PC-3 (cell line): ENCODE data around the gene CDH13. TPM values are rescaled to one million over a fixed set of nuclear protein-coding genes. Genes with fewer than 3 reads are reported as not detected.

ENCODE experiments used
- ATAC-seq: fragments of 200-7000 bp; cut with Tn5 transposase; 2 replicates; pipeline ENCODE4 v1.9.1; 2020; ENCODE audit warnings: mild to moderate bottlenecking, moderate library complexity
- BruUV-seq: library from RNA; stranded (reverse); fragments of 400-500 nt; replicated peaks from 2 replicates; lab custom pipeline; 2021; lab: Mats Ljungman, UMichigan
- CTCF ChIA-PET: fragments of 300-600 bp; sonication (Branson Sonifier 250); formaldehyde crosslinking; loops from one replicate; lab custom pipeline; 2022; ENCODE audit warnings: antibody characterized with exemption; lab: Charles Lee
- POLR2A ChIA-PET: fragments of 300-600 bp; sonication (Branson Sonifier 250); formaldehyde crosslinking; loops from one replicate; lab custom pipeline; 2022; ENCODE audit warnings: antibody characterized with exemption; ENCODE audit not compliant: unreplicated experiment; lab: Charles Lee
- DNase-seq: peaks from one replicate; pipeline ENCODE4 v3.0.0-alpha.2; 2015
- H2AFZ ChIP-seq: fragments of 300-600 bp; sonication (generic); 2 replicates; pipeline ENCODE4 v1.6.0; 2016; ENCODE audit warnings: antibody characterized with exemption, low read length
- H3F3A ChIP-seq: fragments of 300-600 bp; sonication (generic); one replicate; pipeline ENCODE4 v1.6.0; 2017; ENCODE audit warnings: antibody characterized with exemption, low read length, control low read depth, mild to moderate bottlenecking; ENCODE audit not compliant: unreplicated experiment
- H3K27ac ChIP-seq: fragments of 300-600 bp; sonication (generic); 2 replicates; pipeline ENCODE4 v1.5.1; 2016; ENCODE audit warnings: mild to moderate bottlenecking, low read length
- H3K27me3 ChIP-seq: fragments of 300-600 bp; sonication (generic); 2 replicates; pipeline ENCODE4 v1.6.1; 2016; ENCODE audit warnings: low read length, mixed read lengths
- H3K36me3 ChIP-seq: fragments of 300-600 bp; sonication (generic); 2 replicates; pipeline ENCODE4 v1.6.1; 2016; ENCODE audit warnings: low read depth, mixed run types, low read length, mixed read lengths
- H3K4me1 ChIP-seq: fragments of 300-600 bp; sonication (generic); 2 replicates; pipeline ENCODE4 v1.5.1; 2016; ENCODE audit warnings: low read length; ENCODE audit not compliant: insufficient read depth
- H3K4me2 ChIP-seq: fragments of 300-600 bp; sonication (generic); 2 replicates; pipeline ENCODE4 v1.6.0; 2016; ENCODE audit warnings: low read length
- H3K4me3 ChIP-seq: fragments of 300-600 bp; sonication (generic); 2 replicates; pipeline ENCODE4 v1.5.1; 2016; ENCODE audit warnings: mild to moderate bottlenecking, low read length, mixed read lengths
- H3K79me2 ChIP-seq: fragments of 300-600 bp; sonication (generic); 2 replicates; pipeline ENCODE4 v1.6.1; 2017; ENCODE audit warnings: low read length, mixed read lengths
- H3K9ac ChIP-seq: fragments of 300-600 bp; sonication (generic); 2 replicates; pipeline ENCODE4 v1.6.0; 2016; ENCODE audit warnings: mild to moderate bottlenecking, low read length
- H3K9me2 ChIP-seq: fragments of 300-600 bp; sonication (generic); replicated peaks from 2 replicates; pipeline ENCODE4 v1.6.1; 2016; ENCODE audit warnings: mixed run types, low read length, mixed read lengths
- H3K9me3 ChIP-seq: fragments of 300-600 bp; sonication (generic); 2 replicates; pipeline ENCODE4 v1.6.1; 2016; ENCODE audit warnings: low read length, mixed read lengths
- H4K20me1 ChIP-seq: fragments of 300-600 bp; sonication (generic); 2 replicates; pipeline ENCODE4 v1.6.1; 2016; ENCODE audit warnings: low read length, mixed read lengths
- CTCF ChIP-seq: fragments of 300-600 bp; sonication (generic); conservative IDR thresholded peaks from 2 replicates; pipeline ENCODE4 v1.5.1; 2017; ENCODE audit warnings: antibody characterized with exemption, low read depth, mild to moderate bottlenecking, low read length
- EZH2 ChIP-seq: fragments of 300-600 bp; sonication (generic); IDR thresholded peaks from one replicate; pipeline ENCODE4 v1.6.1; 2017; ENCODE audit warnings: antibody characterized with exemption, mild to moderate bottlenecking, low read length; ENCODE audit not compliant: unreplicated experiment
- EZH2phosphoT487 ChIP-seq: fragments of 300-600 bp; sonication (generic); IDR thresholded peaks from 2 replicates; pipeline ENCODE4 v1.6.1; 2018; ENCODE audit warnings: mild to moderate bottlenecking, antibody characterized with exemption, low read length, borderline replicate concordance
- intact Hi-C: fragments of 100-400 bp; cut with micrococcal nuclease; formaldehyde crosslinking; loops from 2 replicates; pipeline ENCODE4 v1.9.0; 2023
- total RNA-seq: library from RNA; depleted of rRNA; stranded (reverse); fragments of >200 nt; gene quantifications from 2 replicates; pipeline ENCODE4 v1.2.3, GENCODE V29; 2014

The CDH13 gene
- total RNA-seq, 1 experiment from 2014 or later: 0.36 TPM

GRCh38 chr16:83138976-83139690 lies 512.4 kb downstream of the CDH13 start:
- no peak overlapping the region for H3K4me2 ChIP-seq
- ATAC-seq: no peak
- H3F3A ChIP-seq: no peaks in the 10 kb centered on the region
- H3K36me3 ChIP-seq: no peaks in the 10 kb centered on the region
- ChIA-PET POLR2A (no interaction called here), CTCF (no interaction called here)
- DNase-seq: no peak
- intact Hi-C loops: no loop called here
- TF ChIP-seq EZH2 (no peak), CTCF (no peak), EZH2phosphoT487 (no peak)
- no peaks in the 10 kb centered on the region for H4K20me1 ChIP-seq
- H3K79me2 ChIP-seq: no peaks in the 10 kb centered on the region
- H2AFZ ChIP-seq: no peak overlapping the region
- peaks cover 13% of the 10 kb centered on the region; the same call in 1 of the 2 replicates for H3K27me3 ChIP-seq
- H3K9me3 ChIP-seq: no peaks in the 10 kb centered on the region
- no peaks in the 10 kb centered on the region for H3K9me2 ChIP-seq
- H3K4me3 ChIP-seq: no peak overlapping the region
- H3K27ac ChIP-seq: no peak overlapping the region
- no TSS peak for BruUV-seq
- peaks cover 10% of the 10 kb centered on the region; the same call in 1 of the 2 replicates for H3K4me1 ChIP-seq
- no peak overlapping the region for H3K9ac ChIP-seq

DNA sequence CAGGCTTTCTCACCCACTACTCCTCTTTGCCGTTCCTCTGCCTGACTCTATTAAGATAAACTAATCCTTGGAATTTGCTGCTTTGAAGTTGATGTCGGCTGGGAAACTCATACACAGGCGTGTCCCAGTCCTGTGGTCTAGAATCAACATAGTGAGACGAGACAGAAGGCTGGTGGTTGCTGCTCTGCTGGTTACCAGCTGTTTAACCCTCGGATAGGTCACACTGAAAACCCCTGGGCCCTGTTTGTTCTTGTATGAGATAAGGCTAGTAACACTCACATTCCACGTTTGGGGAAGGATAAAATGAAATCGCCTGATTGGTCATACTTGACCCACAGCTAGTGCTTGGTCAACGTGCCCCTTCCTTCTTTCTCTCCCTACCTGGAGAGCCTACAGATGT lies 517.0 kb downstream of the CDH13 start:
- Histone ChIP-seq H3K9me3 (no peaks in the 10 kb centered on the region), H4K20me1 (no peaks in the 10 kb centered on the region), H3K4me2 (no peak overlapping the region), H3K9ac (no peak overlapping the region), H2AFZ (no peak overlapping the region), H3K4me3 (no peak overlapping the region), H3K9me2 (no peaks in the 10 kb centered on the region), H3K79me2 (no peaks in the 10 kb centered on the region), H3F3A (no peaks in the 10 kb centered on the region), H3K4me1 (no peaks in the 10 kb centered on the region), H3K36me3 (no peaks in the 10 kb centered on the region), H3K27ac (no peak overlapping the region), H3K27me3 (peaks cover 9% of the 10 kb centered on the region; the same call in 1 of the 2 replicates)
- no peak for DNase-seq
- ChIA-PET POLR2A (no interaction called here), CTCF (no interaction called here)
- TF ChIP-seq EZH2phosphoT487 (no peak), EZH2 (no peak), CTCF (no peak)
- no peak for ATAC-seq
- intact Hi-C loops: no loop called here
- BruUV-seq: no TSS peak

GRCh38 chr16:83145297-83145696 lies 518.5 kb downstream of the CDH13 start:
- H3K9me3 ChIP-seq: no peaks in the 10 kb centered on the region
- no peak overlapping the region for H2AFZ ChIP-seq
- no peak overlapping the region for H3K4me2 ChIP-seq
- H3K9me2 ChIP-seq: no peaks in the 10 kb centered on the region
- H3K79me2 ChIP-seq: no peaks in the 10 kb centered on the region
- DNase-seq: no peak
- no TSS peak for BruUV-seq
- TF ChIP-seq CTCF (no peak), EZH2 (no peak), EZH2phosphoT487 (no peak)
- H3K4me3 ChIP-seq: no peak overlapping the region
- no peak overlapping the region for H3K27ac ChIP-seq
- no peaks in the 10 kb centered on the region for H4K20me1 ChIP-seq
- CTCF ChIA-PET: no interaction called here
- ATAC-seq: no peak
- no peaks in the 10 kb centered on the region for H3K36me3 ChIP-seq
- H3K4me1 ChIP-seq: no peaks in the 10 kb centered on the region
- intact Hi-C loops: no loop called here
- 0 out of 2 replicates have a peak, but pooled peaks cover 5% of the 10 kb centered on the region for H3K27me3 ChIP-seq
- no peak overlapping the region for H3K9ac ChIP-seq
- H3F3A ChIP-seq: no peaks in the 10 kb centered on the region
- POLR2A ChIA-PET: no interaction called here
